Ovary (tissue), 3 donors: Measurements from ENCODE around the gene BRSK2.

Source experiments
- CTCF ChIP-seq, 3 donors: fragments of 450-650 bp in 2 of 3; fragments of 200-600 bp in 1 of 3; IDR thresholded peaks; one replicate each; pipeline versions ENCODE4 v1.5.1 to v1.8.0; 2016 to 2022; ENCODE audit warnings: antibody characterized with exemption in 3 of 3, mild to moderate bottlenecking in 1 of 3
- POLR2A ChIP-seq: fragments of 450-650 bp; IDR thresholded peaks from one replicate; pipeline ENCODE4 v1.6.1; 2017; ENCODE audit warnings: antibody characterized with exemption, mild to moderate bottlenecking, moderate library complexity
- donor health status: DM: no; HTN: no; CAD: no.

DNA sequence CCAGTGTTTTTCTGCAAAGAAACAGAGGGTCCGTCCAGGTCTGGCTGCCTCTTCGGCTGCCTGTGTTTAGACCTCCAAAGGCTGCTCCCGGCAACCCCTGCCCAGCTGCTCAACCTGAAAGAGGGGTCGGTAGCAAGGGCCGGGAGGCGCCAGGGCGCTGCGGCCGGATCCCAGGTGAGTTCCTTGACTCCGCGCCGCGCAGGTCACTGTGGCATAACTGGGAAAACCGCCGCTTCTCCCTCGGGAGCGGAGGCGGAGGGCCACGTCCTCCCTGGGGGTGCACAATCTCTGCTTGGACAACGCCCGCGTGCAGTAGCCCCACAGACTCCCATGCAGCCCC lies 1.0 kb upstream of the BRSK2 start:
- TF ChIP-seq CTCF (IDR thresholded peaks at IDR 0.05) = no peak
- TF ChIP-seq POLR2A = no peak
